H1 (cell line): ENCODE data around the gene H2BK1. TPM values are rescaled to one million over a fixed set of nuclear protein-coding genes. Genes with fewer than 3 reads are reported as not detected.

Experiments
- ASH2L ChIP-seq: fragments of 200-600, 300-600 bp; sonication (generic); IDR thresholded peaks from one replicate; pipeline ENCODE4 v1.7.1; 2017; ENCODE audit warnings: low read length
- BRCA1 ChIP-seq: IDR thresholded peaks from 2 replicates; pipeline ENCODE4 v1.6.1; 2012; ENCODE audit warnings: low read depth, low read length, improper control_type of control experiment
- CHD7 ChIP-seq: fragments of 300-600 bp; sonication (generic); IDR thresholded peaks from 2 replicates; pipeline ENCODE4 v1.7.1; 2012; ENCODE audit warnings: low read length, moderate library complexity, mild to moderate bottlenecking, inconsistent platforms; ENCODE audit not compliant: insufficient replicate concordance
- GABPA ChIP-seq: IDR thresholded peaks from 2 replicates; pipeline ENCODE4 v1.6.1; 2011; ENCODE audit warnings: mild to moderate bottlenecking, low read length, moderate library complexity, borderline replicate concordance; ENCODE audit not compliant: insufficient read depth
- HDAC2 ChIP-seq, 2 experiments: fragments of 300-600 bp in 1 of 2; sonication (generic) in 1 of 2; IDR thresholded peaks; 2 replicates each; pipeline ENCODE4 v1.6.1; 2011 to 2012; ENCODE audit warnings: low read depth in 2 of 2, low read length in 2 of 2, mild to moderate bottlenecking in 2 of 2, moderate library complexity in 2 of 2, borderline replicate concordance in 1 of 2, inconsistent platforms in 1 of 2
- POU5F1 ChIP-seq: IDR thresholded peaks from 2 replicates; pipeline ENCODE4 v1.6.1; 2011; ENCODE audit warnings: low read depth, mild to moderate bottlenecking, low read length, moderate library complexity
- RFX5 ChIP-seq: IDR thresholded peaks from 2 replicates; pipeline ENCODE4 v1.6.1; 2011; ENCODE audit warnings: low read depth, low read length, improper control_type of control experiment, borderline replicate concordance
- RNF2 ChIP-seq: fragments of 200-900, 300-1000 bp; sonication (generic); IDR thresholded peaks from 2 replicates; pipeline ENCODE4 v1.7.1; 2016; ENCODE audit warnings: borderline replicate concordance, low read depth, mild to moderate bottlenecking, antibody characterized with exemption, low read length; ENCODE audit not compliant: poor library complexity, severe bottlenecking; ENCODE audit errors: missing control alignments
- SAP30 ChIP-seq: fragments of 300-600 bp; sonication (generic); IDR thresholded peaks from 2 replicates; pipeline ENCODE4 v1.7.1; 2012; ENCODE audit warnings: low read length, moderate library complexity, mild to moderate bottlenecking, inconsistent platforms; ENCODE audit not compliant: insufficient read depth, insufficient replicate concordance
- polyA plus RNA-seq, 7 experiments: library from polyadenylated mRNA; depleted of rRNA in 3 of 7; stranded (reverse) in 5 of 7; unstranded in 2 of 7; fragments of >200 nt in 5 of 7; fragments of 200-250 nt in 2 of 7; gene quantifications; 1 replicate in 5 of 7; 2 replicates in 1 of 7; 4 replicates in 1 of 7; pipeline versions ENCODE4 v1.2.1 to v1.2.3, GENCODE V29; 2011 to 2013; ENCODE audit warnings: missing spikeins in 2 of 7, mixed read lengths in 2 of 7
- total RNA-seq: library from RNA; stranded (reverse); fragmentation: NEBNext Ultra II Directional; extraction: Animal tissue kit (Norgen Biotek cat#: 25700); gene quantifications from 2 replicates; pipeline ENCODE4 v1.2.1, GENCODE V29; 2021

H2BK1 gene
- total and polyA plus RNA-seq, 2 of the 8 experiments (the other 6 are each of a cell fraction or from before 2014, with no cell fraction given): not detected

GRCh38 chr7:151167197-151167961 lies 42.9 kb downstream of the H2BK1 start, which contains the start of gene GBX1 (continued):
- TF ChIP-seq CHD7 (no peak), SAP30 (no peak), RNF2 (no peak), RFX5 (no peak), ASH2L (no peak), GABPA (no peak), POU5F1 (no peak), HDAC2 (IDR thresholded peaks at IDR 0.05; ENCODE audit: borderline replicate concordance in 1 of 2, low read depth in 2 of 2, low read length in 2 of 2) (no peak), BRCA1 (no peak)
